HG03460 (cell line): ENCODE results near the gene AGFG1.
"Not testable (repeated sequence)": the region's sequence is repeated elsewhere in the genome, so short reads cannot be mapped to it uniquely, and the experiment has no call there.

Source experiments
- ATAC-seq: cut with Tn5 transposase; IDR thresholded peaks from one replicate; pipeline ENCODE4 v1.9.1; 2021; ENCODE audit not compliant: unreplicated experiment

AGFG1 gene

GRCh38 chr2:227493524-227493923 is 21.6 kb downstream of the AGFG1 start:
- ATAC-seq = no peak

GRCh38 chr2:227497158-227497557 is 25.2 kb downstream of the AGFG1 start:
- ATAC-seq = no peak

GRCh38 chr2:227499627-227500300 is 27.8 kb downstream of the AGFG1 start:
- ATAC-seq = no peak

- ATAC-seq = no peak
Measured at GRCh38 chr2:227500301-227500630, 28.3 kb downstream of the AGFG1 start.

- no peak for ATAC-seq
Measured at GRCh38 chr2:227503433-227504406, 31.8 kb downstream of the AGFG1 start.

GRCh38 chr2:227504700-227505099 is 32.7 kb downstream of the AGFG1 start:
- ATAC-seq = no peak

GRCh38 chr2:227506456-227506855 is 34.5 kb downstream of the AGFG1 start:
- ATAC-seq = no peak

GRCh38 chr2:227507963-227508362 is 36.0 kb downstream of the AGFG1 start:
- no peak for ATAC-seq

- no peak for ATAC-seq
Measured at GRCh38 chr2:227509076-227509475, 37.1 kb downstream of the AGFG1 start.

GRCh38 chr2:227509824-227510619 is 38.1 kb downstream of the AGFG1 start:
- ATAC-seq = no peak

GRCh38 chr2:227510620-227510958 is 38.6 kb downstream of the AGFG1 start:
- ATAC-seq = no peak

GRCh38 chr2:227511239-227511930 is 39.4 kb downstream of the AGFG1 start:
- ATAC-seq = no peak

GRCh38 chr2:227511955-227512354 is 40.0 kb downstream of the AGFG1 start:
- no peak for ATAC-seq

- ATAC-seq = no peak
Measured at GRCh38 chr2:227513113-227513512, 41.2 kb downstream of the AGFG1 start.

- no peak for ATAC-seq
Measured at GRCh38 chr2:227515742-227516141, 43.8 kb downstream of the AGFG1 start.

GRCh38 chr2:227517724-227518123 is 45.8 kb downstream of the AGFG1 start:
- ATAC-seq = no peak

- not testable (repeated sequence) for ATAC-seq
Measured at GRCh38 chr2:227518278-227518865, 46.4 kb downstream of the AGFG1 start.

- ATAC-seq = not testable (repeated sequence)
Measured at GRCh38 chr2:227521178-227521577, 49.2 kb downstream of the AGFG1 start.

GRCh38 chr2:227524665-227525064 is 52.7 kb downstream of the AGFG1 start:
- no peak for ATAC-seq

GRCh38 chr2:227527351-227527750 is 55.4 kb downstream of the AGFG1 start:
- no peak for ATAC-seq

GRCh38 chr2:227528803-227529202 is 56.8 kb downstream of the AGFG1 start:
- ATAC-seq = no peak
